GM12891 (cell line): Measurements from ENCODE around the gene CBY2.
"Not testable (repeated sequence)": the region's sequence is repeated elsewhere in the genome, so short reads cannot be mapped to it uniquely, and the experiment has no call there.

ENCODE experiments used
- DNase-seq: peaks from one replicate; pipeline ENCODE4 v3.0.0; 2011; ENCODE audit warnings: low spot score; ENCODE audit not compliant: insufficient read length
- FAIRE-seq: peaks from 2 replicates; lab custom pipeline; 2011; peaks lifted over from hg19 to GRCh38; lab: Jason Lieb, UNC
- PAX5 ChIP-seq: IDR thresholded peaks from 2 replicates; pipeline ENCODE4 v1.6.1; 2011; ENCODE audit warnings: low read length, moderate library complexity, mild to moderate bottlenecking; ENCODE audit not compliant: insufficient read depth, severe bottlenecking
- POLR2A ChIP-seq: IDR thresholded peaks from 2 replicates; pipeline ENCODE4 v1.6.1; 2011; ENCODE audit warnings: low read depth, low read length, control low read depth
- POLR2AphosphoS5 ChIP-seq: IDR thresholded peaks from 2 replicates; pipeline ENCODE4 v1.6.1; 2011; ENCODE audit warnings: low read depth, low read length, control low read depth
- POU2F2 ChIP-seq: IDR thresholded peaks from 2 replicates; pipeline ENCODE4 v1.6.1; 2011; ENCODE audit warnings: low read depth, mild to moderate bottlenecking, control low read depth, low read length, moderate library complexity
- SPI1 ChIP-seq: IDR thresholded peaks from 2 replicates; pipeline ENCODE4 v1.6.1; 2011; ENCODE audit warnings: low read depth, low read length, control low read depth
- TAF1 ChIP-seq: IDR thresholded peaks from 2 replicates; pipeline ENCODE4 v1.6.1; 2011; ENCODE audit warnings: low read depth, low read length, control low read depth

The CBY2 gene

DNA sequence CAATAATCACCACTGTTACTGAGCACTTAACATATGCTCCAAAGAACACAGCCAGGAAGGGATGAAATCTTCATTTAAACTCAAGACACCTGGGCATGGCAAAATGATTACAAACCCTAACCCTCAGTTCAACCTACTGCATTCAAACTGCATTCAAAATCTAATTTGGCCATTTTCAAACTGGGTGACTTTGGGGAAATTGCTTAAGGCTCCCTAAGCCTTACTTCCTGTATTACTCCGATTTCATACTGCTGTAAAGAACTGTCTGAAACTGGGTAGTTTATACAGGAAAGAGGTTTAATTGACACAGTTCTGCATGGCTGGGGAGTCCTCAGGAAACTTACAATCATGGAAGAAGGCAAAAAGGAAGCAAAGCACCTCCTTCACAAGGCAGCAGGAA lies 50.4 kb downstream of the CBY2 start:
- no peak for FAIRE-seq
- no peak for TF ChIP-seq TAF1
- no peak for TF ChIP-seq SPI1
- no peak for TF ChIP-seq PAX5
- no peak for TF ChIP-seq POLR2AphosphoS5
- TF ChIP-seq POU2F2 = no peak
- TF ChIP-seq POLR2A = no peak
- no peak for DNase-seq

GRCh38 chr13:45756498-45756897 lies 54.4 kb downstream of the CBY2 start:
- FAIRE-seq, DNase-seq: not testable (repeated sequence)

DNA sequence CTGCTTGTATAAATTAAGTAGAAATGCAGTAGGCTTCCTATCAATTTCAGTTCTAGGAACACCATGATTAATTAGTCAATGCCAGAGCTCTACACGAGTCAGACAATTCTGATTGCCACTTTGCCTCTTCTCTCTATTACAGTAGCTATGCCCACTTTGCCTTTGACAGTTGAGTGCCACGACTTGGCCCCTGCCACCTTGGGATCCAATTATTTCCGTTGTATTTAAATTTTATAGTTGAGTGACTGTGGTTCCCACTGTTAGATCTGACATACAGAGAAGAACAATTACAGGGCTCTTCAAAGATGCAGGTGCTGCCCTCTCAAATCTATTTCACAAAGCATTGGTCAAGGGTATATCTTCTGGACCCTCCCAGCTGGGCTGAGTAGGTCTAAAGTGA lies 55.5 kb downstream of the CBY2 start:
- not testable (repeated sequence) for FAIRE-seq, DNase-seq

DNA sequence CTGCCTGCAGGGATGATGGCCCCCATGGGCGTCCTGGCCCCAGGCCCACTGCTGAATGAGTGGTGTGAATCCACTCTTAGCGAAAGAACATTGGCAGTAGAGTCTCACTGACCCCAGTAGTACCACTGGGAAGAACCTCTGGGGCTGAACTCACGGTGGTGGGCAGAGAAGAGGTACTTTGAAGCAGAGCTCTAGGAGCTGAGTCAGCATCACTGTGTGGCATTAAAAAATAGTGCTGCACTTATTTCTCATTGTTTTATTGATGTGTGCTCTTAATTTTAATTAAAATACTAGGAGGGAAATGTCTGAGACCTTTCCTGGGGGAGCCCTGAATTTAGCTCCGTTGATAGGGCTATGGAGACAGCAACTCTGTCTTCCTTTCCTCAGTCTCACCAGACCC lies 61.3 kb downstream of the CBY2 start:
- FAIRE-seq = no peak
- no peak for DNase-seq
- TF ChIP-seq POLR2A = no peak
- no peak for TF ChIP-seq SPI1
- no peak for TF ChIP-seq PAX5
- no peak for TF ChIP-seq TAF1
- no peak for TF ChIP-seq POLR2AphosphoS5
- no peak for TF ChIP-seq POU2F2
